HG02870 (cell line): Measurements from ENCODE around the gene KCND3.

Source experiments
- ATAC-seq: cut with Tn5 transposase; IDR thresholded peaks from one replicate; pipeline ENCODE4 v1.9.1; 2021; ENCODE audit warnings: mild to moderate bottlenecking, moderate library complexity; ENCODE audit not compliant: unreplicated experiment

KCND3 gene

DNA sequence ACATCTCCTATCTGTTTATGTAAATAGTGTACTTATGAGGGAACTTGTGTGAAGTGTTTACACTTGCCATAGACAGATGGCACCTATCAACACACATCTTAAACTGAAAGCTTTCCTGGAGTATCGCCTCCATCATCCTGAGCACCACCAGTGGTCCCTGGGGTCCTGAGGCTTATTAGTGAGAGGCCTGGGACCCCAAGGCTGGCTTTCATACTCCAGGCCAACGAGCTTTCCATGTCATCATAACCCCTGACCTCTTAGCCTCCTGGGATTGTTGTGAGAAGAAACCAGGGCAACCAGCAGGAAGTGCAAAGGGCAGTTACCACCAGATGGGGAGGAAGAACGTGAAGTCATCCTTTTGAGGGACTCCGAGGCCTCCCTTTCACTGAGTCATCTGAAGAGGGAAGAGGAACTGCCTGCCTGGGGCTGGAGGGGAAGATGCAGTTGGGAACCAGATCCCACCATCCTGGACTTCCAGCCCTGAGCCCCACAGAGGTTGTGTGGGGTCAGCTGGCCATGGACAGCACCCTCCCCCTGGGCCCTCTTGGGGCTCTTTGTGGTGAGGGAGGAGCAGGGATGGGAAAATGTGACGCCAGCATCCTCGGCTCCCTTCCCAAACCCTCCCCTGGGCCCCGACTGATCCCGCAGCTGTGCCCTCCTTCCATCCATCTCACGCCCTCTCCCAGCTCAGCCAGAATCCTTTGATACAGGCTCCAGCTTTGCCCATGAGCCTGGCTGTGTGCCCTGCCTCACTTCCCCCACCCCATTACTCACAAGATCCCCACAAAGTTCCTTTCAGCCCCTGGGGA, 256.1 kb downstream of the KCND3 start:
- ATAC-seq: no peak

DNA sequence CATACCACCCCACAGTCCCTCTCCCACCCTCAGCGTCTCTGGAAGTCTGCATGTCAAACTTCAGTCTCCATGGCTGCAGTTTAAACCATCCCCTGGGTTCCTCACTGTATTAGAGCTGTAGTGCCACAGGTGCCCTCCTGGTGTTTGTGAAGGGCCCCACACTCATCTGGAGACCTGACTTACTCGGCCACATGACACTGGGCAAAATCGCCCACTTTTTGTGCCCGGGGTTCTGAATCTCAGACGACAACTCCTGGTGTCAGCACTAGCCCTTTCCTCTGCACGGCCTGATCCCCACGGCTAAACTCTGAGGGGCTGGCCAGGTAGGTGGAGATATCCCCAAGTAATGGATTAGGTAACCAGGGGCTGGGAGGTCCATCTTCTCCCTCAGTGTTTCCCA, 256.8 kb downstream of the KCND3 start:
- no peak for ATAC-seq

DNA sequence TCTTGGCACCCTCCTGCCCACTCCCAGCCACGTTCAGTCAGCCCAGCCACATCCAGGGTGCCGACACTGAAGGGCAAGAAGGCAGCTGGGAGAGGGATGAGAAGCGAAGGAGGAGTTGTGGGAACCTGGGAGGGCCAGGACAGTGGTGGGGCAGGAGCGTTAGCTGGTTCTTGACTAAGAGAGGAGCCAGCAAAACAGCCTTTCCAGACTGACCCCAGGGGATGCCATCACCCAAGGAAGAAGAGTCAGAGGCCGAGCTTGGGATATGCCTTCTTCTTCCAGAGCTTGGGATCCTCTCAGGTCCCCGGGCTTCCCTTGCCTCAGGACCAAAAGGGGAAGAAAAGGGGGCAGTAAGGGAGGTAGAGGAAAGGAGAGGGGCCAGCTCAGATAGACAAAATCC, 257.5 kb downstream of the KCND3 start:
- ATAC-seq: no peak

DNA sequence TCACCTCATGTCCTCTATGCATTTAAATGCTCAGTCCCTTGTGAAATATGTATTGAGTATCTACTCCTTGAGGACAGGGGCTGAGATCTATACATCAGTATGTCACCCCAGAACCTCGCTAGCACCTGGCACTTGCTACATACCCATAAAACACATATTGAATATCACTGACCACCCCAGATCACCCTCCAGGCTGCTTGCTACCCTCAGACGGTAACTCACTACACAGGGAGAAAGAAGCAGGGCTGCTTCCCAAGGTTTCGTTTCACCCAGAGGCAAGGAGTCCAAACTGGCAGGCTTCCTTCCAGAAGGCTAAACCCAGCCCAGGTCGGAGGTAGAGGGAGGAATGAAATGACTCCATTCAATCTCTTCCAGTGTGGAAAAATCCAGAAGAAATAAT, 258.8 kb downstream of the KCND3 start:
- no peak for ATAC-seq

DNA sequence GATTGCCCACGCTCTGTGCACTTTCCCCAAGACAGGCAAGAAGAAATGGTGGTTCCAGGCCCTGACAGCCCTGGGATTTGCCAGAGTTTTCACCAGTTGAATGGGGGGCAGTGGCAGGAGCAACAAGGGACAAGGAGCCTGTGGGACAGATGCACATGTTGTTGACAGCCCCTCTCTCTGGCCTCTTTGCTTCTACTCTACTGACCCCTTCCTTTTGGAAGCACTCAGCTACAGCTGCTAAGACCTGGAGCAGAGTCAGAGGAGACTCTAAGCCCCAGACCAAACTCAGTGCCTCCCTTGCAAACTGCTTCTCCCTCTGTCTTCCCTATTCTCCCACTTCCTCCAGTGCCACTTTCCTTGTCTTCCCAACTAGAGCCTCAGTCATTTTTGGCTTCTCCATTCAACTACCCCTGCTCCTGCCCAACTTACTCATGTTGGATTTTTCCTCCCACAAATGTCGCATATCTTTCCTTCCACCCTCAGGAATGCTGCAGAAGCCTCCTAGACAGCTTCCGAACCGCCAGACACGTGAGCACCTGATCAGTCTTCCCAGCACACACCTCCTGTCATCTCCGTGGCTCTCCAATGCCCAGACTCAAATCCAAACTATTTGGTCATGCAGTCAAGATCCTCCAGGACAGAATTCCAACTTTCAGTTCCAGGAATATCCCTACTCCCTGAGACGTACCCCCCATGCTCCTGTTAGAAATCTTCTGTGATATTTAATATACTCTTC, 259.4 kb downstream of the KCND3 start:
- ATAC-seq: no peak

DNA sequence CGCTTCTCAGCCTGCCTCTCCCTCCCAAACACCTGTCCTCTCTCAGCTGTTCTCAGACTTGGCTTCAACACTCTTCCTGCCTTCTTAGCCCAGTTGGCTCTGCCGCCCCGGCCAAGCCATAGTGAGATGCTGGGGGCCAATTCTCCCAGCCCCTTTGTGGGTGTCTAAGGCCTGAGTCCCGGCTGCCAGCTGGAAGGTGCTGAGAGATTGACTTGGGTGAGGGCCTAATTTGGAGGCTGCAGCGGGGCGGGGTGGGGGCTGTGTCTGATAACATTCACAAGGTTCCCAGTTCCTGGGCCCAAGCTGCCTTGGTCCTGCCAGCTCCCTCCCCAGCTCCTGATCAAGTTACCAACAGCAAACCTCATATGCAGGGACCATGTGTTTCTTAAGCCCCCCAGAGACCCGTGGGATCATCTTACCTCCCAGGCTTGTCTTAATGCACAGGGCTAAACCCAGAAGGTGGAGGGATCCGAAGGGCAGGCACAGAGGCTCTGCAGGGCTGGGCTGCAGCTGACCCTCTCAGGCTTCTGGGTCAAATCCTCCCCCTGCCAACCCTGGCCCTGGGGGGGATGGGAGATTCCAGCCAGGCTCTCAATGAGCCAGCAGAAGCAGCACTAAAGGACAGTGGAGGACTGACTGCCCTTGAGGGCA, 260.1 kb downstream of the KCND3 start:
- ATAC-seq: no peak

DNA sequence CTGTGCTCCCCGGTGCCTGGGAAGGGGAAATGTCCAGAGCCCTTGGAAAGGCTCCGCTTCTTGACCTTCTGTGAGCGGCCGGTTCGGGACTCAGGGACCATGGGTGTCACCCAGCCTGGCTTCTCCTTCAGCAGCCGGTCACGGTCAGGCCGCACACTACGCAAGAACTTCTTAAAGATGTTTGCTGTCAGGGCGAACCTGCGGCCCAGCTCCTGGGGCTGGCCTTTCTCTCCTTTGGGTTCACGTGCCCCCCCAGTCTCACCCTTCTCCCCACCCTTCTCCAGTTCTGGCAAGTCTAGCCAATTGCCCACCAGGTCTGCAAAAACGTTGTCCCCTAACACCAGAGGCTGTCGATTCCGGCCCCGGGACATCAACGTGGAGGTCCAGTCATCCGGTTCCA, 262.4 kb downstream of the KCND3 start:
- ATAC-seq: no peak

DNA sequence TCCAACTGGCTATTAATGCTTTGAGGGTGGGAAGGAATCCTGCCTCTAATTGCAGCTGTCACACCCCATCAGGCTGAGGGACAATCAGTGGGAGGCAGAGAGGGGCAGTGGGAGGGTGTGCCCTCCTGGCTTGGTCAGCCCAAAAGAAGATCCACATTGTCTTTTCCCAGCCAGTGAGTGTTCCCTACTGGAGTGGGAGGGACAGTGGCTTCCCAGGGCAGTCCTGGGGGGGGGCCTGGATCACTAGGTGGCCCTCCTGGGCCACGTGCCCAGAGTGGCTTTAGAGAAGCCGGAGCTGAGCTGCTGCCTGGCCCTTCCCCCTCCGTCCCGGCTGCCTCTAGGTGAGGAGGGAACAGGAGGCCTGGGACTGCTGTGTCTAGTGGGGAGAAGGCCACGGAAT, 264.3 kb downstream of the KCND3 start:
- ATAC-seq: no peak

DNA sequence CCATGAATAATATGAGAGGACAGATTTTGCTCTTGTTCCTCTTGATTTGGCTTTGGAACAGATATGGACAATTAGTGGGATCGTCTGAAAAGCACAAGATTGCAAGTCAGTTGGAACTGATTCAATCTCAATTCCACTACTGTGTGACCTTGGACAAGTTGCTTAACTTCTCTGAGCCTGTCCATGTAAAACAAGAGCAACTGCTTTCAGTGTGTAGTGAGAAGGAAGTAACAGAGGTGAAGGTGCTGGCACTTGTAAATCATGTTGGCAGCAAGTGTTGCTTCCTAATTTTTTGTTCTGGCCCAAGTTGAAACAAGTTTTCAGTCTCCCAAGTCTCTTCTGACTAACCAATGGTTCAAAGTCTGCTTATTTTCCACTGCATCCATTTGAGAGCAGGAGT, 265.6 kb downstream of the KCND3 start:
- ATAC-seq: no peak

DNA sequence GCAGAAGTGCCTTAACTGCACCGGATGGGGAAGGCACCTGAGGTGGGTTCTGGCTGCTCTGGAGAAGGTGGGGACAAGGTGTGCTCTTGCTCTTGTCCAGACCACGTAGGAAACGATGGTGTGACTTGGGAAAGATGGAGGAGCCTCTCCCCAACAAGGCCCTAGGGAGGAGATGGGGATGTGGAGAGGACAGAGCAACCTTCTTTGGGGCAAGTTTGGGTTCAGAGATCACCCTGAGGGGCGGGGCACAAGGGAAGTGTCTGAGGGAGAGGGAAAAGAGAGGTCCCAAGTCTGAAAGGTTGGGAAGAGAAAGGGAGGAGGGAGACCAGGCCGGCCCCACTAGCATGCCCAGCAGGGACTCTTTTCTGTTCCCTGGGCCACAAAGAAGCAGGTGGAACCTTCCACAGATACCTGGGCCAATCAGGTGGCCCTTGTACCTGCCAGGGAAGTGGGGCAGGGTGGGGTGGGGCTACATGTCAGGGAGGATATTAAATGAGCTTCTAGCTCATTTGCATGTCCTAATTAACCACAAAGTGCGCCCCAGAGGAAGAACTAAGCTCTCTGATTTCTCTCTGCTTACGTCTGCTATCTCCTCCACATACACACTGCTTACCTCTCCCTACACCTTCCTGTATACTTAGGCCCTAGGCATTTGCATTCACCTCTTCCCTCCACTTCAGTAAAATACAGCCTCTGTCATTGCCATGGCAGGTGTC, 266.2 kb downstream of the KCND3 start:
- no peak for ATAC-seq

DNA sequence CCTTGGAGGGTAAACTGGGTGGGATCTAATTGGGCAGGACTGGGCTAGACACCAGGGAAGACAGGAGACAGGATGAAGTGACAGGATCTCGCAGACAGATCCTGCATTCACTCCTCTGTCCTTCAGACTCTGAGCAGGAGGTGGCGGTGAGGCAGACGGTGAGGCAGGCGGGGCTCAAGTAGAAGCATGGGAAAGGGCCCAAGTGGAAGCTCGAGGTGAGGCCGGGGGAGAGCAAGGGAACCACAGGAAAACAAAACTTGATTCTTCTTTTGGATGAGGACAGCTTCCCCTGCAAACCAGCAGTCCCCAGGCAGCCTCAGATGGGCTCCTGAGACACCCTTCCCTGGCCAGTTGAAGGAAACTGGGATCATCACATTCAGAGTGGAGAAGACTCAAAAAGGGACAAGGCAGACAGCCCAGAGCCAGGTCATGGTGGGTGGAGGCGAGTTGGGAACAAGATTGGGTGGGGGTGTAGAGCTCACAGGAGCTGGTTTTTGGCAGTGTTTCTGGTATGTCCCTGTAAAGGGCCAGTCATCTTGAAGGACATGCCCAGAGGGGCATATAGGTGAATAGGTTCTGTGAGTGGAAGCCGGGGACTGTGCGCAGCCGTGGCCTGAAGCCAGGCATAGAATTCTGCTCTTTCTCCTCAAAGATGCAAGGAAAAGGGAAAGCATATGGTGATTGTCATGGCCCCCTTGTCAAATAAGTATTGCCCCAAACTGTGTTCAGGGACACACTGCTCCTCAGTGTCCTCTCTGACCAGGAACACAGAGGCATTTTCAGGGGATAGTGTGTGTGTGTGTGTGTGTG, 268.3 kb downstream of the KCND3 start:
- no peak for ATAC-seq
